Measurements from ENCODE around the gene ABCA8.
A peak's percentile ranks its signal among the peaks of the same experiment; 100 is the strongest.

Gene ABCA8

DNA sequence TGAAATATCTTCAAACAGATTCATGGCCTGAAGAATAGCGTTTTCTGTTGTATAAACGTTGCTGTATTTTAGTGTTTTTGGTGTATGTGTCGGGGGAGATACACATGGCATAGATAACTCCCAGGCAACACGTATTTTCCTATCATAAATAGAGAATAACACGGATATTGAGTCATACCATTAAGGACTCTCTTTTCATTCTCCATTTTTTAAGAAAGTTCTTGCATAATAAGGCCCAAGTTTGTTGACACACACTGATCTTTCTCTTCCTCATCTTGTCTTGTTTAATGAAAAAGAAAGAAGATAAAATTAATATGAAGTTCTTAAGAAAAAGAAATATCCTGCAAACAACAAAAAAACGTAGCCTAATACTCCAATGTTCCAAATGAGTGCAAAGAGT lies 13.4 kb downstream of the ABCA8 start:
- DNase-seq: no peak

DNA sequence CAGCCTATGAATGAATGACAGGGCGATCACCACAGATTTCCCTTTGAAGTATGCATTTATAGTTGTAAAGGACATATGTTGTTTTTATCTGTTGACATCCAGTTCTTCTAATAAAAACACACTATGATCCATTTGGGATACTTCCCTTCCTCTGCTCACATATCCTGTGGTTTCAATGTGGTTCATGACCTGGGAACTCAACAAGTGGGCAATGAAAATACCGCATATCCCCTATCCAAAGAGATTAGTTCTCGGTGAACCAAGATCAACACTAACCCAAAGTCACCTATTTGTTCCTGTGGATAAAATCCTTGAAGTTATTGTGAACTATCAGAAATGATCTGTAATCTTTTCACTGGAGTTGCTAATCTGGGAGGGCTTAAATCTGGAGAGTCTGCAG lies 16.0 kb downstream of the ABCA8 start:
- no peak for DNase-seq

DNA sequence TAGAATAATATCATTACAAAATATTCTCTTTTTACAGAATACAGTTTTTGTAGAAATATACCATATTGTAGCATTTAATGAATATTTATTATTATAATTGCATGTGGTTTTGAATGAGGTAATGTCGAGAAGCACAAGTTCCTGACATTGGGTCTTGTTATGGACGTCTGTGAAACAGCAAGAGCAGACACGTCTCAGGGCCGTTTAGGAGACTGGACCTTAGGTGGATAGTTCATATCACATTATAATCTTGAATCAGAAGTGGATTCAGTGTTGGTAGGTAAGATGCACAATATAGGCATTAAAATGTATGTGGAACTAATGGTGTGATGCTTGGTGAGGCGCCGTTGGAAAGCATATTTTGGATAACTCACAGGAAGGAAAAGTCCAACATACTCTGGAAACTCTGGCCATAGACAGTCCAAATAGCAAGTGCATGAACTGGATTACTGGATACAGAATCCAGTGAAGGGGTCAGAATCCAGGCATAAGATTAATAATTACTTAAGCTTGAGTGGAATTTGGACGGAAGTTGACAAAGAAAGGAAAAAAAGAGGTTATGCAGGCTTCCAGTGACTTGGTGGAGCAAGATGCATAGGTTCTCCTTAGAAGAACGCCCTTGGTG lies 17.2 kb downstream of the ABCA8 start:
- DNase-seq: no peak

DNA sequence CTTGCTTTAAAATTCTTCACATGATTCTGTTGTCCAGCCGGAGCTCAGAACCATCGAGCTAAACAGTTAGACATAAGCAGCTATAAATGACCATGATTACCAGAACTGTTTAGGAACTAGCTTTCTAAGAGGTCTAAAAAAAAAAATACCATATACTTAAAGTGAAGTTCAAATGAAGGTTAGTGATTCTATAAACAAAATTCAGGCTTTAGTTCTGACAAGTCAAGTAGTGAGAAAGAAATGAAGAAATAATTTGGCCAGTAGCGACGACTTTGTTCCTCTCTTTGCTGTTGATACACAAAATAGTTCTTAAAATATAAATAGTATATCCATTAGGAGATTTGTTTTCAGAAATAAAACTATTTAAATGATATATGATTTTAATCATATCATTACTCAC lies 27.7 kb downstream of the ABCA8 start:
- DNase-seq: no peak

DNA sequence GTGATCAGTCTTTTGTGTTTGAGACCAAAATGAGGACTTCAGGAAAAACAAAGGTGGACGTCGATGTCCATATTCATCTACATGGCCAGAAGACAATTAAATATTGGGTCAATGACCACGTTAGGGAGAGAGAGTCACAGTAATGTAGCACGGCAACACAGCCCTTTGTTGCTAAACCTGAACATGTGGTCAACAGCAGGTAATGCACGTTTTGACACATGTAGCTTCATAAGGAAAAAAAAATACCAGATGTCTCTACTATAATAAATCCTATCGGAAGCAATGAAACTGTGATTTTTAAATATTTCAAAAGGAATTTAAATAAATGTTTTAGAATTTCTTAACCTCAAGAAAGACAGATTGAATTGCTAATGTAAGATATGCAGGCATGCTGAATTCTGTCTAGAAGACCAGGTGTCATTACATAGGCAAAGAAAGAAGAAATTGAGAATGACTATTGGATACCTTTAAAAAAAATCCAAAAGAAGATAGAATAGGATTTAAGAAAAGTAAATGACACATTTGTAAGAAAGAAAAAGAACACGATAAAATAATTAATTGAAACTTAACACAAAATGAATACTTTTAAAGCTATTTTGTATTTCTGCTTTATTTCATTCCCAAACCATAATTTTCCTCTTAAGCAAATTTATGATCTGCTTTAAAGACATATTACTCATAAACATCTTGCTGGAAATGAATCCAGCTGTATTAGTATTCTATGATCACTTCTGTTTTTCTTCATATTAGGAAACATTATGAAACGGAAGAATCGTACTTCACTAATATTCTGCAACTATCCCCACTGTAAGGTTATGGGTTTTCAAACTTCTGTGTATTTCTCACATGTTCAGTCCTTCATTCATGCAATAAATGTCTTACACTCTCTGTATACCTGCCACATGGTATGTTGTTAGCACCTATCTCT lies 30.1 kb downstream of the ABCA8 start:
- no peak for DNase-seq

DNA sequence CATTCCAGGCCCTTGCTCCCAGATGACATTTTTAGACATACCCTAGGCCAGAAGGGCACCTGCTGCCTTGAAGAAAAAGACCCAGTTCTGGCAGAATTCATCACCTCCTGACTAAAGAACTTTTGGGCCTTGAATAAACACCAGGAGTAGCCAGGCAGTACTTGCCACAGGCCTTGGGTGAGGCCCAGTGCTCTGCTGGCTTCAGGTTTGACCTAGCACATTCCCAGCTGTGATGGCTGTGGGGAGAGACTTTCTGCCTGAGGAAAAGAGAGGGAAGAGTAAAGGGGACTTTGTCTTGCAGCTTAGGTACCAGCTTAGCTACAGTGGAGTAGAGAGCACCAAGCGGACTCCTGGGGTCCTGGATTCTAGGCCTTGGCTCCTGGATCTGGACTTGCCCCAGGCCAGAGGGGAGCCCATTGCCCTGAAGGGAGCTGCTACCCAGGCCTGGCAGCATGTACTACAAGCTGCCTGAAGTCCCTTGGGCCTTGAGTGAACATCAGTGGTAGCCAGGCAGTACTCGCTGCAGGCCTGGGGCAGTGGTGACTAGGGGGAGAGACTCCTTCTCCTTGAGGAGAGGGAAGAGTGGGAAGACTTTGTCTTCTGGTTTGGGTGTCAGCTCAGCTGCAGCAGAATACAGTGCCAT lies 44.3 kb downstream of the ABCA8 start:
- no peak for DNase-seq

DNA sequence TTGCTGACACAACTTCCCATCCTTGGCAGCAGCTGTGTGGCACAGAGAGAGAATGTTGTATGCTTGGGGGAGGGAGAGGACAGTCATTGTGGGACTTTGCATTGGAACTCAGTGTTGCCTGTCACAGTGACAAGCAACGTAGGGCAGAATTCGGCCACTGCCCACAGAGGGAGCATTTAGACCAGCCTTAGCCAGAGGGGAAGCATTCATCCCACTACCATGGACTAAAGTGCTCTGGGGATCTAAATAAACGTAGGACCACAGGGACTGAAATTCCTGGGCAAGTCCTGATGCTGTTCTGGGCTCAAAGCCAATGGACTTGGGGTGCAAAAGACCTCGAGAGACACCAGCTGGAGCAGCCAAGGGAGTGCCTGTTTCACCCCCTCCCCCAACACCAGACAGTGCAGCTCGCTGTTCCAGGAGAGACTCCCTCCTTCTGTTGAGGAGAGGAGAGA lies 44.9 kb downstream of the ABCA8 start:
- no peak for DNase-seq

DNA sequence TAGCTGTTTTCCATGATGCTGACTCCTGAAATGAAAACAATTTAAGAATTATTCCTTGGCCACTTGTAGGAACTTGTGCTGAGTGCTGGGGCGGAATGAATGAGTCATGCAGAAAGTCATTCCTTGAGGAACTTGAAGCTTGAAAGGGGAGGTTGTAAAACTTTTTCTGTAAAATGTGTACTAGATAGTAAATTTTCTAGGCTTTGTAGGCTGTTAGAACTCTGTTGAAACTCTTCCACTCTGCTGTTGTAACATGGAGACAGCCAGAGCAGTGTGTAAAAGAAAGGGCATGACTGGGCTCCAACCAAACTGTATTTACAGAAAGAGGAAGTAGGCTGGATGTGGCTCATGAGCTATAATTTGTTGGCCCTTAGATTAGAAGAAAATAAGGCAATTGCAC lies 46.1 kb downstream of the ABCA8 start:
- no peak for DNase-seq

DNA sequence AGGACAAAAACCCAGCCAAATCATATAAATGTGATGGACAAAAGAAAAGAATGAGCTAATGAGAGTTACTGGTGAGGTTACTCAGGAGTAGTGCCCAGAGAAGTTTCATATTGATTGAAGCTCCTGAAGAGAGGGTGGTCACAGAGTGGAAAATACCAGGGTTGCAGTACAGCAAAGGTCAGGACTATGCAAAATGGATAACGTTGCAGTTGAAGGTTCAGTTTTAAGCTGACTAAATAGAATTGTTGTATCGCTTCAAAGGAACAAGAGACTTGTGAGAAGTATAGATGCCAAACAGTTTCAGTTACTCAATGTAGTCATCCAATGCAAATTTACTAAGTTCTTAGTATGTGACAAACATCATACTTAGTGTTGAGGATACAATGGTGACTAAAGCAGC lies 47.1 kb downstream of the ABCA8 start:
- no peak for DNase-seq

DNA sequence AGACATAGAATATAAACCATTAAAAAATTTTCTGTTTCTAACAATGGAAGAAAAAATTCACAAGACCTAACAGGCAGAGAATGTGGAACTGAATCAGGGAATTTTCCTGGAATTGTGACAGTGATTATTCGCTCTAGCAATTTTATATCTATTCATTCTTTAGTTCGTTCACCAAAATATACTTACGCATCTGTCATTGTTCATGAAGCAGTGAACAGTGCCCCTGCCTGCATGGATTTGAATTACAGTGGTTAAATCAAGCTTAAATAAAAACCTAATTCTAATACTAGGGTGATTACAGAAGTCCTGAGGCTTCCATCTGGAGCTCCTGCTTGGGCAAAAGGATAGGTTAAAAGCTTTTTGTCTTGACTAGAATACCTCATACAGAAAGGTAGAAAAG lies 48.6 kb downstream of the ABCA8 start:
- no peak for DNase-seq

DNA sequence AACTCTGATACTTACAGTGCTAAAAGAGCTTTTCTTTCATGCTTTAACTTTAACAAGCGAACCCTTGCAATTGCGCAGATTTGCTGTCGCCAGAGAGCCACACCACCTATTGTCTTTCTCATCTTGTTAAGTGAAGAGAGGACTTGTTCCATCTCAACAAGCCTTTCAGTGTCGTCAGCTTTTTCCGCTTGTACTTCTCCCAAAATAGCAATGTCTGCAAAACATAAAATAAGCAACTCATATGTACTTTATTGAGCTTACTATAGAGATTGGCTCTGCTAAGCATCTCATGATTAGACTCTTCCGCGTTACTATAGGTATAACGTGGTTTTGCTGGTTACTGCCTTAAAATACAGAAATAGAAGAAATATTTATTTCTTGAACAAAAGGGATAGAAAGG lies 51.9 kb downstream of the ABCA8 start:
- DNase-seq: no peak

DNA sequence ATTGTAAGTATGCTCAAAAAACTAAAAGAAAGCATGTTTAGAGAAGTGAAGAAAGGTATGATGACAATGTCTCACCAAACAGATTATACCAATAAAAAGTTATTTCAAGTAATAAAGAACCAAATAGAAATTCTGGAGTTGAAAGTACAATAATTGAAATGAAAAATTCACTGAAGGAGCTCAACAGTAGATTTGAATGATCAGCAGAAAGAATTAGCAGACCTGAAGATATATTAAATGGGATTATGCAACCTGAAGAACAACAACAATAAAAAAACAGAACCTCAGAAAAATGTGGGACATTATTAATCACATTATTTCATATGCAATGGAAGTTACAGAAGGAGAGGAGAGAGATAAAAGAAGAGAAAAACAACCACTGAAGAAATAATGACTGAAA lies 57.6 kb downstream of the ABCA8 start:
- DNase-seq: no peak

DNA sequence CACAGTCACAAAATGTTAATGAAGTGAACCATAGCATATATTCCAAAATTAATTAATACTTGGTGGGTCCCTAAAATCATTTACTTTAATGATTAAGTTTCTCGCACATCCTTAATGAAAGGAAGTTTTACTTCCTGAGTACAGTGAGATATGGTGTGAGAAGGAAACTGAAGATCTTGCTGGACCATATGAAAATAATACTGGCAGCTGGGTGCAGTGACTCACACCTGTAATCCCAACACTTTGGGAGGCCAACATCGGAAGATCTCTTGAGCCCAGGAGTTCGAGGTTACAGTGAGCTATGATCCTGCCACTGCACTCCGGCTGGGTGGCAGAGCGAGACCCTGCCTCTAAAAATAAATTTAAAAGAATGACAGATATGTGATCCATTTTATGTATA lies 62.5 kb downstream of the ABCA8 start:
- no peak for DNase-seq

DNA sequence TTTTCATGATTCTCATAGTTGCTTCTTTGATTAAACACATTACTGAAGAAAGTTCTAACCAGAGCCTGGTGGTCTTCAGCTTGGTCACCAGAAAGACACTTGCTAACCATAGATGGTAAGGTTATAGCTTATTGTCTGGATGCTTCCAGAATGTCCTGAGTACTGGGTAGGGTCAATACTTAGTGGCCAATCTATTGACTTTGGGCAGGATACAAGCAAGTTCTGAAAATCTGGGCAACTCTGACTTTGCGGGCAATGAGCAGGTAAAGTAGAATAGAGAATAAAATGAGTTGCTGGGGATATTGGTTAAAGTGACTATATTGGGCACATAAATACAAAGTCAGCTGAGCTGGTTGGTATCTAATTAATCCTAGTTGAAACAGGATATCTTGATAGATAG lies 63.0 kb downstream of the ABCA8 start:
- no peak for DNase-seq

DNA sequence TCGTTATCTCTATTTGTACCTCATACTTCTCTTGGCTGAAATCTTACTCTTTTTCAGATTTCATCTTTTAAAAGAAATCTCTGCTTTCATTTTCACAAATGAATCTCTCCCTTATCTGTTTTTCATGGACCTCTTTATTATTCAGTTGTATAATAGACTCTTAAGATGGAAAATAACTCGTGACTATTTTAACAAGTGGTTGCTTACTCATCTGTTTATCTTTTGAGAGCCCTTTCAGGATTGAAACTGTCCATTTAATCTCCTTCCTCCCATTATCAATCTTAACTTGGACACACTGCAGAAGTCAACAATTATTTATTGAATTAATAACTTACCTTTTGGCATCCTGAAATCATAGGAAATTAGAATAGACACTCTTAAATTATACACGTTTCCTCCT lies 68.8 kb downstream of the ABCA8 start:
- DNase-seq: peak; percentile 19

DNA sequence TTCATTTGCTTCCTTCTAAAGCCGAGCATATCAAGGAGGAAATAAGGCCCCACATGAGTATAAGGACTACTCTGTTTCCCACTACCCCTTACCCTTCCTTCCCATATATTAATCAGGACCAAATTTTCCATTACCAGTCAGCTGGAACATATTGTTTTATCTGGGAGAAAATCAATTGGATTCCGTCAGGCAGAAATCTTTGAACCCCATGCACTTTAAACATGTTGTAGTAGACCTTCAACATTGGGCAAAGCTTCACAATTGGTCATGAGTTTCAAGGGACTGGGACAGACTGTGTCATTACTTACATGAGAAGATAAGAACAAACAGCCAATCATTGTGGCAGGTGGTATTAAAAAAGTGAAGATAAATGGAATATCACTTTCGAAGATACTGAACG lies 70.3 kb downstream of the ABCA8 start:
- DNase-seq: no peak

DNA sequence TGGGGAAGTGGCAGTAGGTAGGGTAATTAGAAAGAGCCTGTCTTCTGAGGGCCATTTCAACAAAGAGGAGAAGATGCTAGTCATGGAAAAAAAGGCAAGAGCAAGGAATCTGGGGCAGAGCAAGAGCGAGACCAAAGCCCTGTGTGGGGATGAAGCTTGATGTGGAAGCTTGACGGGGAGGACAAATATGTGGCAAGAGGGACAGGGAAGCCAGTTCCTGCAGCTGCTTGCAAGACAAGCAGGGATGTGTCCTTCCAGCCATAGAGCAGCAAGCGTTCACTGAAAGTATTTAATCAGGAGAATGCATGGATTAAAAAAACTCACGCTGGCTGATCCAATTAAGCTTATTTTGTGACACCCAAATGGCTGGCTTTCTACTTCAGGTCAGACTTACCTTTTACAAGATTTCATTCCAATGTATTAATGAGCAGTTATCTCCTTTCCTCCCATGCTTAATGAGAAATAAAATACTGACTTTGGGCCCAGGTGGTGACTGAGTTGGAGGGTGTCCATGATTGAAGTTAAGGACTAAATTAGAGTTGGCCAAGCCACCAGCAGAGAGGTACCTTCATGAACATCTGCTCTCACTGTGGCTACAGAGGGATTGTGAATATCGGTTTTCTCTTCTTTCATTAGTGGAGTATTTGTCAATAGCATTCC lies 76.8 kb downstream of the ABCA8 start:
- no peak for DNase-seq

DNA sequence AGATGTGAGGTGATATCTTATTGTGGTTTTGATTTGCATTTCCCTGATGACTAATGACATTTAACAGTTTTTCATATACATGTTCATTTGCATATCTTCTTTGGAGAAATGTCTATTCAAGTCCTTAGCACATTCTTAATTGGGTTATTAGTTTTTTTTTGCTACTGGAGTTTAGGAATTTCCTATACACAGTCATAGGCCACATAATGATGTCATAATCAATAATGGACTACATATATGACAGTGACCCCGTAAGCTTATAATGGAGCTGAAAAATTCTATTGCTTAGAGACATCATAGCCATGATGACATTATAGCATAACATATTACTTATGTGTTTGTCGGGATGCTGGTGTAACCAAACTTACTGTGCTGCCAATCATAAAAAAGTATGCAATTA lies 83.7 kb downstream of the ABCA8 start:
- DNase-seq: no peak

DNA sequence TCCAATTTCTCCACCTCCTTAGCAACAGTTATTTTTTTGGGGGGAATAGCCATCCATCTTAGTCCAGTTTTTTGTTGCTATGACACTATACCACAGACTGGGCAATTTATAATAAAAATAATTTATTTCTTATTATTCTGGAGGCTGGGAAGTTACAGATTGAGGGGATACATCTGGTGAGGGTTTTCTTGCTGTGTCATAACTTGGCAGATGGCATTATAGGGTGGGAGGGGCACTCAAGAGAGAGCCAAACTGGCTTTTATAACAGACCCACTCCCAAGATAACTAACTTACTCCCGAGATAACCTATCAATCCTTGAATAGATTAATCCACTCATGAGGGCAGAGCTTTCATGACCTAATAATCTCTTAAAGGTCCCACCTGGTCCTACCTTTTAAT lies 84.2 kb downstream of the ABCA8 start:
- DNase-seq: no peak

DNA sequence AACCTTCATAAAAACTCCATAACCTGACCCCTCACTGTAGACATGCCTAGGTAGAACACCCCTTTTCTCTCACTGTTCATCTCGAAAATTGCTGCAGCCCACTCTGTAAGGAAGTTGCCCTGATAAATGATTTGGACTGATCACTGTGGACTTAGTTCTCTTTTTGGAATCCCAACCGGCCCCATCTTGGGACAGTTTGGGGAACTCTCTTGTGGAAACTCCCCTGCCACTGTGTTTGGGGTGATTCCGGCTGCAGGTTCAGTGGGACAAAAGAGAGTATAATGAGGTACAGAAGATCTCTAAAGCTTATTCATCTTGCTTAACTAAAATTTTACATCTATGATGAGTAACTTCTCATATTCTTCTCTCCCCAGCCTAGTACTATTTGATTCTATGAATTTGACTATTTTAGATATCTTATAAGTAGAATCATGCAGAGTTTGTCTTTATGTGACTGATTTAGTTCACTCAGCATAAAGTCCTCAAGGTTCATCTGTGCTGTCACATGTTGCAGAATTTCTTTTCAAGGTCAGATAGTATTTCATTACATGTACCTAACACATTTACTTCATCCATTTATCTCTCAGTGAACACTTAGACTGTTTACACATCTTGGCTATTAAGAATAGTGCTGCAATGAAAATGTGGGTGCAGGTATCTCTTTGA lies 84.9 kb downstream of the ABCA8 start:
- no peak for DNase-seq

DNA sequence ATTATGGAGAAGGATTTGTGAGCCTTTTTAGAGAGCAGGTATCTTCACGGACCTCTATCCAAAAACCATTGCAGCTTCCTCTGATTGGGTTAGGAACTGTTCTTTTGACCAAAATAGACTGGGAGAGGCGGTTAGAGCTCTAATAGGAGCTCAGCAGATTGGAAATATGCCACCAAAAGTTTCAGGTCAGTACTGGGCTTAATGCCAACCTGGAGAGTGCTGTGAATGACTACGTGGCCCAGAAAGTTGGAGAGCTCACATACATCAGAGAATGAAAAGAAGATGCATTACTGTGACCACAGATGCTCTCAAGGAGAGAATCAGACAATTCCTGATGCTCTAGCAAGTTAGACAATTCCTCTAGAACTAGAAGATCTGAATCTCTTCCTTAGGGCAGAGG lies 86.5 kb downstream of the ABCA8 start:
- DNase-seq: no peak

DNA sequence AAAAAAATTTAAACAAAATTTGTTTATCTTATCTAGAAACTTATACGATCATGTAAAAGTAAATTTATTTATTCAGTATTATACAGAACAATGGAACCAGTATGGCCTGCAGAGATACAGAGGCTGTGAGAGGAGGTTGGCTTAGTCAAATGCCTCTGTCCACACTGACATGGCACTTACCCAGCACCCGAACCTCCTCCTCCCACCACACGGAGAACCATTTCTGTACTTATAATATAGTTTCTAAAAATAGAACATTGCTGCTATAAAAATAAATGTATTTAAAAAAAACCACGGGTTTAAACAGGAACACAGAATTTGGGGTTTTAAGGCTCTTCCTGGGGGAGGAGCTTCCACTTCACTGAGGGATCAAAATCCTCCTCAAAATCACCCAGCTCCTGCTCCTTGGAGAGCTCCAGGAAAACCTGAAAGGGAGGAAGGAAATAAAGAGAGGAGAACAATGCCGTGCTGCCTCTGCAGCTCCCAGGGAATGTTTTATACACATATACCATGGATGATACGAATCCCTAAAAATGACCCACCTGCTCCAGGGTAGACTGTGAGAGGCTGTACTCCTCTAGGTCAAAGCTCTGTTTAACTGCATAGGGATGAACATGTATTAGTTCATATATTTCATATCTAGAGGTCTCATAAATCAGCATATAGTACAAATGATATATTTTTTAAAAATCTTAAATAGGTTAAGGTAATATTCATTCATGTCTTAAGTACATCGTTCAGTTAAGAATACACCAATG lies 87.3 kb downstream of the ABCA8 start:
- no peak for DNase-seq

All from DMS153 (cell line).